Cardiac fibroblast (primary cell): ENCODE data around the gene WDR86.

ENCODE experiments used
- DNase-seq, 2 donors: peaks; one replicate each; pipeline versions ENCODE4 v3.0.0 to v3.0.0-alpha.2; 2010; ENCODE audit warnings: low read depth in 2 of 2
- H3K4me3 ChIP-seq, 2 donors: replicated peaks in 1 of 2; 1 replicate in 1 of 2; 2 replicates in 1 of 2; pipeline ENCODE4 v1.5.1; 2011; ENCODE audit warnings: low read depth in 2 of 2, low read length in 2 of 2, mild to moderate bottlenecking in 2 of 2, moderate library complexity in 1 of 2
- CTCF ChIP-seq: IDR thresholded peaks from one replicate; pipeline ENCODE4 v1.5.1; 2011; ENCODE audit warnings: low read depth, mild to moderate bottlenecking, low read length, inconsistent platforms

WDR86 gene

GRCh38 chr7:151406886-151407583, 2.8 kb downstream of the WDR86 start:
- no peak overlapping the region for H3K4me3 ChIP-seq
- no peak for TF ChIP-seq CTCF
- no peak for DNase-seq

GRCh38 chr7:151406051-151406875, 3.6 kb downstream of the WDR86 start:
- TF ChIP-seq CTCF: no peak
- H3K4me3 ChIP-seq: no peak overlapping the region
- DNase-seq: no peak

GRCh38 chr7:151405588-151405987, 4.2 kb downstream of the WDR86 start:
- no peak for TF ChIP-seq CTCF
- no peak overlapping the region for H3K4me3 ChIP-seq
- no peak for DNase-seq

GRCh38 chr7:151405056-151405455, 4.8 kb downstream of the WDR86 start:
- TF ChIP-seq CTCF: no peak
- no peak for DNase-seq

DNA sequence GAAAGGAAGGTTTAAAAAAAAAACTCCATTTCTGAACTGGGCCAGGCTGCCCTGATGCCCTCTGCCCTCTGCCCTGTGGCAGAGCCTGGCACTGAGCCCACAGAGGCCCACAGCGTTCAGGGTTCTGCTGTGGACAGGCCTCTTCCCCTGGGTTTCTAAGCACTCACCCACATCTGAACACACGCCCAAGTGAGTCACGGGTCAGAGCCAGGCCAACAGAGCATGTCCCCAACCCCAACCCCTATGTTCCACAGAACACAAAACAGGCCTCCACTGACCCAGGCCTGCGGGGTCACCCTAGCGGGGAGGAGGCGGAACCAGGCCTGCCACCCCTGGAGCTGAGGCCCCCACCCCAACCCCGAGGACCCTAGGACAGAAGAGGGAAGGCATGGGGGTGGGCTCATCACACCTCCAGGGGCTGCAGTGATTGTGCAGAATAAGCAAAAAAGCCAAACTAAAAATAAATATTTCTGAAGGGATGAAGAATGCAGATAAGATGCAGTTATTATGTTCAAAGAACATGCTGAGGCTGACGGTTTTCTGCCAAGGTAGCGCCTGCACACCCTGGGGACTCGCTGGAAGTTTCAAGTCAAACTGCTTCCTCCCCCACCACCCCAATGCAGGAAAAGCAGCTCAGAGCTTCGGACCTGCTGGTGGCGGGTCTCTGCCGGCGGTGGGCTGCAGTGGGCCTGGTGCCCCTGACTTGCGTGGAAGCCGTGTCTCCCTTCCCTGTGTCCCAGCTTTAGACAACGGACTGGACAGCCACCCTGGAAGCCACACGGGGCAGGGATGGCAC, 5.4 kb downstream of the WDR86 start:
- no peak for TF ChIP-seq CTCF
- peak; percentile 38 to 79 for DNase-seq
- H3K4me3 ChIP-seq: no peak overlapping the region

More at GRCh38 chr7:151405056-151405455, 4.8 kb downstream of the WDR86 start:
- no peak overlapping the region for H3K4me3 ChIP-seq

DNA sequence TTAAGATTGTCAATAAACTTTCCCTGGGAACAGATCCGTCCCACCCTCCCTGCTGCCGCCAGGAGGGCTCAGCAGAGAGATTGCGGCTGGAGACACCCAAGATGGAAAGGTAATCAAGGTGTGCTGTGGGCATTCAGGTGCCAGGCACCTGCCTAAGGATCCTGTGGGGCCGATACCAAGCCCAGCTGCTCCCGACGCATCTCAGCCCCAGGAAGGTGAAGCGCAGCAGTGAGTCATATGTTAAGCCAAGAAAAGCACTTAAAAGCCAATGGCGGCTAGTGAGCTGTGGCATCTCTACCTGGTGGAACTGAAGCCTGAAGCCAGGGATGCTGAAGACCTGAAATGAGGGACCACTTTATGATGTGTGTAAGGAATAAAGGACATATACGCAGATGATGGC, 6.1 kb downstream of the WDR86 start:
- DNase-seq: no peak
- TF ChIP-seq CTCF: no peak
- no peak overlapping the region for H3K4me3 ChIP-seq
